ENCODE data around the gene FAT1.

FAT1 gene

GRCh38 chr4:186554914-186555827, 168.5 kb downstream of the FAT1 start, which contains the start of gene MTNR1A:
MTNR1A (minus strand) TSS chr4:186555567; CDS start chr4:186555365, 202 bp downstream.
- no peak for DNase-seq

- DNase-seq: no peak
Observed at GRCh38 chr4:186554539-186554913, 169.1 kb downstream of the FAT1 start.

- DNase-seq: no peak
Observed at GRCh38 chr4:186553717-186554116, 169.9 kb downstream of the FAT1 start.

GRCh38 chr4:186551849-186552248, 171.8 kb downstream of the FAT1 start:
- DNase-seq: no peak

- DNase-seq: no peak
Observed at GRCh38 chr4:186545436-186545835, 178.2 kb downstream of the FAT1 start.

- no peak for DNase-seq
Observed at GRCh38 chr4:186543206-186543605, 180.4 kb downstream of the FAT1 start.

GRCh38 chr4:186541801-186542200, 181.9 kb downstream of the FAT1 start:
- DNase-seq: no peak

GRCh38 chr4:186537843-186538521, 185.7 kb downstream of the FAT1 start:
- no peak for DNase-seq
